ENCODE results near the gene LRRC34.

GRCh38 chr3:169764312-169764881, 48.3 kb downstream of the LRRC34 start:
- no peak for TF ChIP-seq EGR1 (IDR thresholded peaks at IDR 0.05; ENCODE audit: borderline replicate concordance in 1 of 2, low read depth in 2 of 2, low read length in 2 of 2)
- no peak for TF ChIP-seq REST (IDR thresholded peaks at IDR 0.05; ENCODE audit: low read depth, low read length)
- TF ChIP-seq BCL11A (IDR thresholded peaks at IDR 0.05; ENCODE audit: low read depth, low read length), result no peak
- no peak for TF ChIP-seq CTCF (IDR thresholded peaks at IDR 0.05 in 2 of 3, conservative IDR thresholded peaks at IDR 0.05 in 1 of 3; ENCODE audit: control insufficient read depth in 2 of 3, extremely low read depth in 1 of 3, insufficient read depth in 1 of 3, low read depth in 3 of 3, low read length in 3 of 3)
- TF ChIP-seq TAF1 (IDR thresholded peaks at IDR 0.05; ENCODE audit: borderline replicate concordance, low read depth, low read length), result 0 out of 2 replicates have a peak, but pooled peaks have one; percentile 34
